Nephron (organoid): ENCODE data around the gene FUBP1.

Experiments
- H3K27ac Mint-ChIP-seq, 3 experiments: 2 replicates each; pipeline ENCODE4 v1.8.0; 2020; ENCODE audit warnings: mixed read lengths in 3 of 3, mild to moderate bottlenecking in 2 of 3, moderate library complexity in 1 of 3
- H3K27me3 Mint-ChIP-seq: 2 replicates; pipeline ENCODE4 v1.8.0; 2021; ENCODE audit warnings: low read depth, mild to moderate bottlenecking, moderate library complexity, mixed read lengths
- H3K36me3 Mint-ChIP-seq: 2 replicates; pipeline ENCODE4 v1.8.0; 2020; ENCODE audit warnings: low read depth, mixed read lengths
- H3K4me1 Mint-ChIP-seq: 2 replicates; pipeline ENCODE4 v1.8.0; 2020; ENCODE audit warnings: mixed read lengths
- H3K4me3 Mint-ChIP-seq, 3 experiments: 2 replicates each; pipeline ENCODE4 v1.8.0; 2020; ENCODE audit warnings: mild to moderate bottlenecking in 3 of 3, mixed read lengths in 3 of 3, moderate library complexity in 2 of 3
- H3K9me3 Mint-ChIP-seq: 2 replicates; pipeline ENCODE4 v1.8.0; 2020; ENCODE audit warnings: mixed read lengths
- CTCF ChIP-seq, 3 experiments: fragments of 200-600 bp; sonication (generic); IDR thresholded peaks; one replicate each; pipeline ENCODE4 v1.5.0; 2021; ENCODE audit warnings: antibody characterized with exemption in 3 of 3; ENCODE audit not compliant: unreplicated experiment in 3 of 3

The FUBP1 gene

DNA sequence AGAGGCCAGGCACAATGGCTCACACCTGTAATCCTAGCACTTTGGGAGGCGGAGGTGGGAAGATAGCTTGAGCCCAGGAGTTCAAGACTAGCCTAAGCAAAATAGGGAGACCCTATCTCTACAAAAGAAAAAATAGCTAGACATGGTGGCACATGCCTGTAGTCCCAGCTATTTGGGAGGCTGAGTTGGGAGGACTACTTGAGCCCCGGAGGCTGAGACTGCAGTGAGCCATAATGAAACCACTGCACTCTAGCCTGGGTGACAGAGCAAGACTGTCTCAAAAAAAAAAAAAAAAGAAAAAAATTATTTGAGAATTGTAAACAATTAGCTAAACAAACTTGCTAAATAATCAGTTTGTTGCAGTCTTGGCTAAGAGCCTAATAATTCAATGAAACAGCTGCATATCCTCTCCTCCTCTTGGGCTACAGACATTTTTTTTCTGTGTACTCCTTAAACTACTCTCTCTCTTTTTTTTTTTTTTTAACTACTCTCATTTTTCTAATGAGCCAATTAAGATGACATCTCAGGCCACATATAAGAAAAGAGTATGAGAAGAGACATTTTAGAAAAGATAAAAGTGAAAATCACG, 15.3 kb upstream of the FUBP1 start:
- Mint-ChIP-seq H3K36me3 (peaks cover 44% of the 10 kb centered on the region), H3K27me3 (no peaks in the 10 kb centered on the region), H3K4me1 (peaks cover 5% of the 10 kb centered on the region), H3K9me3 (no peaks in the 10 kb centered on the region), H3K27ac (no peak overlapping the region), H3K4me3 (no peak overlapping the region)
- TF ChIP-seq CTCF (IDR thresholded peaks at IDR 0.05; ENCODE audit: unreplicated experiment in 3 of 3): no peak

GRCh38 chr1:77991638-77992037, 12.8 kb upstream of the FUBP1 start:
- H3K36me3 Mint-ChIP-seq: peaks cover 37% of the 10 kb centered on the region
- H3K4me3 Mint-ChIP-seq: no peak overlapping the region
- H3K27me3 Mint-ChIP-seq: no peaks in the 10 kb centered on the region
- H3K27ac Mint-ChIP-seq: no peak overlapping the region
- peaks cover 5% of the 10 kb centered on the region for H3K4me1 Mint-ChIP-seq
- H3K9me3 Mint-ChIP-seq: no peaks in the 10 kb centered on the region
- TF ChIP-seq CTCF (IDR thresholded peaks at IDR 0.05; ENCODE audit: unreplicated experiment in 3 of 3): no peak

DNA sequence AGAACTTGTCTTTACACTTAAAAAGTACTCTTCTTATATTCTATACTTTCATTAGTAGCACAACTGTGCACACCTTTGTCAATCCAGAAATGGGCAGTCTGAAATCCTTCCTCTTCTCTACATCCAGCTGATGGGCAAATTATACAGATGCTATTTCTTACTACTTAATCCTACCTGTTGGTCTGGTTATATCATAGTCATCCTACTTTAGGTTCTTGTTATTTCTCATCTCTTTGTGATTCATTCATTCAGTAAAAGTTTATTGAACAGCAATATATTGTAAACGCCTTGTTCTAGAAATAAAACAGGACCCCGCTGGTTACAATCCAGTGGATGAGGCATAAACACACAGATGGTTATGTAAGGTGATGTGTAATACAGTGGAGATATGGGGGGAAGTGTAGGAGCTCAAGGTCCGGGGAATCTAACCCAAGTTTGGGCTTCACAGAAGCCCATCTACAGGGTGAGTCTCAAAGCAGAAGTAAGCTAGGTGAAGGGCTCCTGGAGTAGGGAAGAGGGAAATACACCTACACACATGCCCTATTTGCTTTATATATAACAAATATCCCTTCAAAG, 11.8 kb upstream of the FUBP1 start:
- H3K4me3 Mint-ChIP-seq: no peak overlapping the region
- H3K36me3 Mint-ChIP-seq: peaks cover 36% of the 10 kb centered on the region
- TF ChIP-seq CTCF (IDR thresholded peaks at IDR 0.05; ENCODE audit: unreplicated experiment in 3 of 3): no peak
- peaks cover 5% of the 10 kb centered on the region for H3K4me1 Mint-ChIP-seq
- H3K27me3 Mint-ChIP-seq: no peaks in the 10 kb centered on the region
- H3K9me3 Mint-ChIP-seq: no peaks in the 10 kb centered on the region
- H3K27ac Mint-ChIP-seq: no peak overlapping the region

DNA sequence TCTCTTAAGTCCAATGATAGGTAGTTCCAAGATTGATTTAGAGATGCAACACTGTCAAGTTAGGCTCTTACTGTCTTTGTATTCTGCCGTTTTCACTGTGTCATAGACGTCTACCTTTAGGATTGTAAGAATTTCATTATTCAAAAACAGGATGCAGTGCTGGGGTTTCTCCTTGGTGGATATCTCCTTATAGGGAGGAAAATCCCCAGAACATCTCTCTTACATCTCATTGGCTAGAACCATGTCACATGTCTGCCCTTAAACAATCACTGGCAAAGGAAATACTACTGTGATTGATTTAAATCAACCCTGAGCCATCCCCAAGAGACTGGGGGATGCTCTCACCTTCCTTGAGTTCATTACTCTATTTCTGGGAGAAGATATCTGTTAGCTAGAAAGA, 10.9 kb upstream of the FUBP1 start:
- no peak overlapping the region for H3K4me3 Mint-ChIP-seq
- H3K9me3 Mint-ChIP-seq: no peaks in the 10 kb centered on the region
- peaks cover 33% of the 10 kb centered on the region for H3K36me3 Mint-ChIP-seq
- peaks cover 7% of the 10 kb centered on the region for H3K4me1 Mint-ChIP-seq
- TF ChIP-seq CTCF (IDR thresholded peaks at IDR 0.05; ENCODE audit: unreplicated experiment in 3 of 3): no peak
- H3K27ac Mint-ChIP-seq: no peak overlapping the region
- H3K27me3 Mint-ChIP-seq: no peaks in the 10 kb centered on the region

DNA sequence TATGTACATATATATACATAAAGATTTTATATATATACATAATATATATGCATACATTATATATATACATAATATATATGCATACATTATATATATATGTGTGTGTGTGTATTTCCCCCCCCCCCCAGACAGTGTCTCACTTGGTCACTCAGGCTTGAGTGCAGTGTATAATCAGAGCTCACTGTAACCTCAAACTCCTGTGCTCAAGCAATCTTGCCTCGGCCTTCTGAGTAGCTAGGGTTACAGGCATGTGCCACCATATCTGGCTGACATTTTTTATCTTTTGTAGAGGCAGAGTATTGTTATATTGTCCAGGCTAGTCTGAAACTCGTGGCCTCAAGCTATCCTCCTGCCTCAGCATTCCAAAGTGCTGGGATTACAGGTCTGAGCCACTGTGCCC, 9.0 kb upstream of the FUBP1 start:
- no peaks in the 10 kb centered on the region for H3K27me3 Mint-ChIP-seq
- H3K27ac Mint-ChIP-seq: no peak overlapping the region
- H3K36me3 Mint-ChIP-seq: peaks cover 32% of the 10 kb centered on the region
- H3K4me1 Mint-ChIP-seq: peaks cover 13% of the 10 kb centered on the region
- no peak for TF ChIP-seq CTCF (IDR thresholded peaks at IDR 0.05; ENCODE audit: unreplicated experiment in 3 of 3)
- no peaks in the 10 kb centered on the region for H3K9me3 Mint-ChIP-seq
- no peak overlapping the region for H3K4me3 Mint-ChIP-seq

DNA sequence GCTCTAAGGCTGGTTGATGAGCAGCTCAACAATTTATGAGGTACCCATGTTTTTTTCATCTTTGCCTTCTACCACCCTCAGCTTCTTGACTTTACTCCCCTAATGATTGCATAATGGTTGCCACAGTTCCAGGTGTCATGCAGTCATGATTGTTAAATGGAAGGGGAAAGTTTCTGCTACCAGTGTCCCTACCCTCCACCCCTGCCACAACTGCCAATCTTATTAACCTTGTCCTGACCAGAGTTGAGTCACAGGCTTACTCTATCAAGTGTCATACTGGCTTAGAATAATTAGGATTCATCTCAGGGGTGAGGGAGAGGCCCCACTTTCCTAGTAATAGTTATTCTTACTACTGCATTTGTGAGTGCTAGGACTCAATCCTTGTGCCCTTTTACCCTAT, 7.9 kb upstream of the FUBP1 start:
- Mint-ChIP-seq H3K4me1 (peaks cover 14% of the 10 kb centered on the region), H3K27ac (no peak overlapping the region), H3K4me3 (no peak overlapping the region), H3K9me3 (no peaks in the 10 kb centered on the region), H3K27me3 (no peaks in the 10 kb centered on the region), H3K36me3 (peaks cover 30% of the 10 kb centered on the region)
- TF ChIP-seq CTCF (IDR thresholded peaks at IDR 0.05; ENCODE audit: unreplicated experiment in 3 of 3): no peak
